B cell (primary cell): ENCODE results near the gene KLF16.

Source experiments
- CTCF ChIP-seq: fragments of 200-600 bp; IDR thresholded peaks from one replicate; pipeline ENCODE4 v1.8.0; 2022; ENCODE audit warnings: antibody characterized with exemption, mild to moderate bottlenecking
- EZH2 ChIP-seq: IDR thresholded peaks from 2 replicates; pipeline ENCODE4 v1.6.1; 2012; ENCODE audit warnings: borderline replicate concordance, low read depth, mild to moderate bottlenecking, moderate library complexity, low read length; ENCODE audit not compliant: insufficient read depth, poor library complexity, severe bottlenecking

DNA sequence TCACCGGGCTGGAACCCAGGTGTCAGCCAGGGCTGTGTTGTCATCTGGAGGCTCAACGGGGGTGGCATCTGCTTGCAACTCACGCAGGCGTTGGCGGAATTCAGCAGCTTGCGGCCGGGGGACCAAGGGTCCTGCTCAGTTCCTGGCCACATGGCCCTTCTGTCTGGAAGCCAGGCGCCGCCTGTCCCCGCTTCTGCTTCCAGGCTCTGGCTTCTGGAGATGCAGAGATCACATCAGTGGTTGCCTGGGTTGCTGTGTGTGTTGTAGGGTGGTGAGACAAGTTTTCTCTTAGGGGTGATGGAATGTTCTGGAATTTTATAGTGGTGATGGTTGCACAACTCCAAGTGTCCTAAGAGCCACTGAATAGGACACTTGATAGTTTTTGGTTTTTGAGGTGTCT lies 46.8 kb upstream of the KLF16 start:
- TF ChIP-seq CTCF (no peak), EZH2 (no peak)
